ENCODE measurements around the gene EIF4E2.

- TF ChIP-seq CTCF (IDR thresholded peaks at IDR 0.05) (no peak), POLR2A (IDR thresholded peaks at IDR 0.05) (no peak)
Measured at GRCh38 chr2:232600053-232600773, 49.7 kb downstream of the EIF4E2 start.
